ENCODE measurements around the gene ELP2. TPM values are rescaled to one million over a fixed set of nuclear protein-coding genes. Genes with fewer than 3 reads are reported as not detected.
"Not testable (repeated sequence)": the region's sequence is repeated elsewhere in the genome, so short reads cannot be mapped to it uniquely, and the experiment has no call there.

ELP2 gene
- total RNA-seq, 1 donor from 2014 or later = 71.9 TPM

DNA sequence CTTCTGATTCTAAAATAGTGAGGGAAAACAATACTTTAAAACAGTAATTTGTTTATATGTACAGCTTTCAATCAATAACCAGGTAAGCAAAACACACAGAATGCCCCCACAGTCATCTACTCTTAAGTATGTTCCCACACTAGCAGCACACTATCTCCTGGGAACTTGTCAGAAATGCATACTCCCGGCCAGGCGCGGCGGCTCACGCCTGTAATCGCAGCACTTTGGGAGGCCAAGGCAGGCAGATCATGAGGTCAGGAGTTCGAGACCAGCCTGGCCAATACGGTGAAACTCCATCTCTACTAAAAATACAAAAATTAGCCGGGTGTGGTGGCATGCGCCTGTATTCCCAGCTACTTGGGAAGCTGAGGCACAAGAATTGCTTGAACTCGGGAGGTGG, 12.9 kb upstream of the ELP2 start:
- intact Hi-C loops (cut with micrococcal nuclease) = not testable (repeated sequence)

DNA sequence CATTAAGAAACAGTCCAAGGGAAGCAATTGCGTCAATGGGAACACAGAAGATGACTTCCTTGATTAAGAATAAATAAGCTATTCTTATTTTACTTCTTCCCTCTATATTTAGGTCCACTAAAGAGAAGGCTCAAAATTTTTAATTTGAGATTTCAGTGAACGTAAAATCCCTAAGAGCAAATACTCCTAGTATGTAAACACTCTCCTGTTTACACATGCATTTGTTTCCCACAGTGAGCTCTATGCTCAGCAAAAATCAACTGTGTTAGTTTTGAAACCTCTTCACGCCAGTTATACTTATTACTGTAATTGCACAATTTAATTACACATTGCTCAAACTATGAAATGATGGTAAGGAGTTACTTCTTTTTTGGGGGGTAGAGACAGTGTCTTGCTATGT, 9.4 kb upstream of the ELP2 start:
- intact Hi-C loops (cut with micrococcal nuclease) = loop anchor here (10.0 kb wide), 1 partner anchor 105 kb away; no protein-coding TSS in a partner anchor

DNA sequence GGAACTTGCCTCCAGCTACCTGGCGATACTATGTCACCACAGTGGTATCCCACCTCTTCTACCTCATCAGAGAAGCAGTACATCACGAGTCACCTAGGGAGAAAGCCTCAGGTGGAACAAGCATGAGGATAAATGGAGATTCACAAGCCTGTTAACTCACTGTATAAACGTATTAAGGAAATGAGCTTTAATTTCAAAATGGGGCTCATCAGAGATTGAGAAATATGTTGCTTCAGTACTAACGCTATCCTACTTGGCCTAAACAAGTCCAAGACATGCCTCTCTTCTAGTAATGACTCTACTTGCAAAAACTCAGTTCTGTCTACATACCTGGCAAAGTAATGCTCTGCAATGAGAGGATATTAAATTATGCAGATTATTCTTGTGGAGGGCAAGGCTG, 4.9 kb upstream of the ELP2 start:
- intact Hi-C loops (cut with micrococcal nuclease) = loop anchor here (10.0 kb wide), 1 partner anchor 110 kb away; no protein-coding TSS in a partner anchor

DNA sequence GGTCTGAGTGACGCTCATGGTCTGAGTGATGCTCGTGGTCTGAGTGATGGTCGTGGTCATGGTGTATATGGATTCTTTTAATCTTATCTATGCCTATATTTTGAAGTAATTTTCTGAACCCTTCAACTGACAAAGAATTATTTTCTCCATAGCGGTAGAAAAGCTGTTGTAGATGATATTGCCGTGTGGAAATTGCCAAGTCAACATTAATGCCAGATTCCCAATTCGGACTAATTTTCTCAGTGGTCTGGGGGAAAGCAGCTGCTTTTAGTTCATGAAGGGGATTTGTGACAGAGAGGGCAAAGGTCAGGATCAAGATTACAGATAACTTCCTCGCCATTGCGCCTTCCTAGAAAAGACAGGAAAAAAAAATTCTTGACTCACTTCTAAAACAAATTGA, 3.0 kb upstream of the ELP2 start:
- intact Hi-C loops (cut with micrococcal nuclease) = loop anchor here (10.0 kb wide), 1 partner anchor 112 kb away; no protein-coding TSS in a partner anchor

DNA sequence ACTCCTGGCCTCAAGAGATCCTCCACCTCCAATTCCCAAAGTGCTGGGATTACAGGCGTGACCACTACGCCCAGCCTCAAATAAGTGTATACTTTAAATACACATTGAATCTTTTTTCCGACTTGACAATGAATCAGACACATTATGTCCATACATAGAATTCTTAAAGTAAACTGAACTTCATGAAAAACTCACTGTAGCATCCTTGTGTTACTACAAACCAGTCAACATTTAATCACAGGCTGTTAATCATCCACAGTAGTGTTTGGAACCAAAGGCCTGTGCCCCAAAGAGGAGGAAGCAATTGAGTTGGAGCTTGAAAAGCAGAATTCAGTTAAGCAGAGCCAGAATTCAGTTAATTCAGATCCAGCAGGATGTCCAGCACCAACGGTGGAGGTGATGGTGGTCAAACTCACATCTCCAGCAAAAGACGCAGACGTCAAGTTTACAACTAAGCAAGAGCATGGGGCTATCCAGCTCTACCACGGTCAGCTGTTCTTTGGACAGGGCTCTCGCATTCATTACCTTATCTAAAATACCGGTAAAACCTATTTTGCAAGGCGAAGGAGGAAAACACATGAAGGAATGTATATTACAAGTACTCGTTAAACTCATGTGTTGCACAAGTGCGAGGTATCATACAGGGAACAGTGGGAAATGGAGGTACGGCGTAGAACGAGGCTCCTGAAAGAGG, 1.7 kb upstream of the ELP2 start:
- intact Hi-C loops (cut with micrococcal nuclease) = loop anchor here (10.0 kb wide), 1 partner anchor 113 kb away; no protein-coding TSS in a partner anchor

DNA sequence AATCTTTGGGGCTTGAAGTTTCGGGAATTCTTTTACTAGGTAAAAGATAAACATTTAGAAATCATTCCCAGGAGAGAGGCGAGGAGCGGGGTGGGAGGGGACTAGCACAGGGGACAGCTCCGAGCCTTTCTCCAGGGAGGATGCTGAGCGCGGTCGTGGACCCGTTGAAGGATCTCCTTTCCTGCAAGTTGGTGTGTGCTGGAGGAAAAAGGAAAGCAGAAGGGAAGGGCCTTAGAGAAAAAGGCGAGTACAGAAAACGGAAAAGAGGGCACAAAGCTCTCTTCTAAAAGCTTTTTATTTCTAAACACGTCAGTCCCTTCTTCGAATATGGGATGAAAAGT, 1.2 kb upstream of the ELP2 start:
- intact Hi-C loops (cut with micrococcal nuclease) = loop anchor here (10.0 kb wide), 1 partner anchor 114 kb away; no protein-coding TSS in a partner anchor

DNA sequence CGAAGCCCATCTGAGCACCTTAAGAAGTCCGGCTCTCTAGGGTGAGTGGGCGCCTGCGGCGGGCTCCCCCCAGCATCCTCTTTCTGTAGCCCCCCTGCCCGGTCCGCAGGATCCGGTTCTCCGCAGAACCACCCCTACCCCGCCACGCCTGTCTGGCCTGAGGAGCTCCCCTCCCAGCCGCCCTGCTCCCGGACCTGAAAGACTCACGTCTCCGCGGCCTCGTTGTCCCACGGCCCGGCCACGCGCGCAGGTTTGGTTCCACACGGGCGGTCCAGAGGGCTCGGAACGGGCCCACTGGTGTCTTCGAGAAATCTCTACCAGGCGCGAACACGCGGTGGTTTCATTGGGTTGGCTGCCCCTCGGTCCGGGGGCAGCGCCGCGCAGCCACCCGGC, 796 bp upstream of the ELP2 start:
- intact Hi-C loops (cut with micrococcal nuclease) = loop anchor here (1.0 to 10.0 kb wide), 5 partner anchors 58 to 700 kb away; partner anchors contain the start of genes KIAA1328, MOCOS, RMP24 and RPRD1A

DNA sequence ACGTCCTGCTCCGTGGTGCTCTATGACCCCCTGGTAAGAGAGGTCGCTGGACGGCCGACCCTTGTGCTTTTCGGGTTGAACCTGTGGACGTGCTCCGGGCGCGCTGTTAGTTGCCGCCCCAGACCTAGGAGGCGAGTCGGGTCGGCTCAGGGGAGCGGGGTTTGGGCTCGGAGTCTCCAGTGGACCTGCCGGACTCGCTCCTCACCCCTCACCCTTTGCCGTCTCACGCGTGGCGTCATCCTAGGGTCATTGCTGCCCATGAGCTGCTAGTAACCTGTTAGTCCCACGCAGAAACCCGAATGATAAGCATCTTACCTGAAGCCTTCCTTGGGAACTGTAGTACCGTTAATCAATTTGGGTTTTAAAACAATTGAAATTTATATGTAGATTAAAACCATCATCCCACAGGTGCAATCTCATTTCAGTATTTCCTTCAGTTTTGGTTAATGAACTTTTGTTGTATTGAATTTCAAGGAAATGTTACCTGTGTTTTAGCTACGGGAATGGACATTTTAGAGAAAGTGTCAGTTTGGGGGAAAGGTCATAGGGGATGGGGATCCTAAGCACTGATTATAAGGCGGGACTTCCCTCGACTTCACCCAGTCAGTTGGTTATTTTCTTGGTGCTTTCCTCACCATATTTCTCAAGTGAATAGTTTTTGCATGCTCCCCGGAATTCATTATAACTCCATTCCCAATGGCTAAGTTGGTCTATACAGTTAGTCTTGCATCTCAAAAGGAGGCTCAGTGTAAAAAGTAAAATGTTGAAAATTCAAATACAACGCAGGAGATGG, 536 bp downstream of the ELP2 start:
- intact Hi-C loops (cut with micrococcal nuclease) = no loop called here

DNA sequence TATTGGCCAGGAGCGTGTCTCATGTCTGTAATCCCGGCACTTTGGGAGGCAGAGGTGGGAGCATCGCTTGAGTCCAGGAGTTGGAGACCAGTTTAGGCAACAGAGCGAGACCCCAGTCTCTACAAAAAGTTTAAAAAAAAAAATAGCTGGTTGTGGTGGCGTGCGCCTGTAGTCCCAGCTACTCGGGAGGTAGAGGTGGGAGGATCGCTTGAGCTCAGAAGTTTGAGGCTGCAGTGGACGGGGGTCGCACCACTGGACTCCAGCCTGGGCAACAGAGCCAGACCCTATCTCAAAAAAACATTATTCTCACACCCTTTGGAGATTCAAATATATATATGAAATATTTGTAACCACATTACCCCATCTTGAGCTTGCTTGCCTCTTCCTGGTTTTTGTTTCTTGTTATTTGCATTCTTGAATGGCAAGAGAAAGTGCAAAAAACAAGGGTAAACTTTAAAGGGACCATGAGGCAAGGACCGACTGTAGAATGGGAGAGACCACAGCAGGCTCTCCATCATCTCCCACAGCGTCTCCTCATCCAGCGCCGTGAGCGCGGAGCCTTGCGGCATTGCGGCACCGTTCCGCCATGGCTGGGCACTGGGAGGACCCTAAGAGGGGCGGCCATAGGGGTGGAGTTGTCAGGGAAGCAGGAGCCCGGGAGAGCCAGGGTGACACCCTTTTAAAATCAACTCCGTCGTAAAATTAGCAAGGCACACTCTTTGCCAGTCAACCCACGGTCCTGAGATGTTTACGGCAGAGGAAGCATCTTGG, 1.4 kb downstream of the ELP2 start:
- intact Hi-C loops (cut with micrococcal nuclease) = no loop called here

DNA sequence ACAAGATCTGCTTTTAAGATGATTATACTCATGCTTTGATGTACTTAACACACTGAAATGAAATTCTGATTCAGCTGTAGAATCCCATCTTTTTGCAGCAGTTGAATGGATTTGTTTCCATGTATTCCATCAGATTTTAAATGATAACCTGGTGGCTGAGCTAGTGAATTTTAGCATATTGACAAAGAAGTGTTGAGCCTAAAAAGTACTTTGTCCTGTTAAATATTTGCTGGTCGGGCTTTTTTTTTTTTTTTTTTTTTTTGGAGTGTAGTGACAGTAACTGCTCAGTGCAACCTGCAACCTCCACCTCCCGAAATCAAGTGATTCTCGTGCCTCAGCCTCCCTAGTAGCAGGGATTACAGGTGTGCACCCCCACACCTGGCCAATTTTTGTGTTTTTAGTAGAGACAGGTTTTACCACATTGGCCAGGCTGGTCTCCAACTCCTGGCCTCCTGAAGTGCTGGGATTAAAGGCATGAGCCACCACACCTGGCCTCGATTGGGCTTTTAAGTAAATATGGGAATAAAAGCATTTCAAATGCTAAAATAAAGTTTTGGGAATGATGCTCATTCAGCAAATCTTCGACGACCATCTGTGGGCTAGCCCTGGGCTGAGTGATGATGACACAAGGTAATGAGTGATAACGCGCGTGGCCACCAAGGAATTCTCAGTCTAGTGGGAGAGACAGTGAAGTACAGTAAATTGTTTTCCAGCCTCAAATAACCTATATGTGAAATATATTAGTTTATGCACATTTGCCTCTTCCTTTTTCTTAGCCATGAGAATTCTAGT, 2.2 kb downstream of the ELP2 start:
- intact Hi-C loops (cut with micrococcal nuclease) = no loop called here

DNA sequence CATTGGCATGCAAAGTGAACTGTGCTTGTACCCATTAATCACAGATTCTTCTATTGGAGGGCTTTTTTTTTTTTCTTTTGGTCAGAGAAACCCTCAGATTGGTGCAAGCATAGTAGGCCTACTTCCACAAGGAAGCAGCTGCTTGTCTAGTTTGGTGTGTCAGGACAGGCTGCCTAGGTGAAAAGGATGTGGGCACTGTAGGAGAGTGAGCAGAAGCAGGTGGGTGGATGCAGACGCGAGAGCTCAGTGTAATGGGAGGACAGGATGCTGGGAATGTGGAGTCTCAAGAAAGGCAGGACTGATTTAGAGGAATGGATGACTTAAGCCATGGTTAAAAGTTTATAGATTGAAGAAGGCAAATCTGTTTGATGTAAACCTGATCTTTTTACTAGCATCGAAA, 3.1 kb downstream of the ELP2 start:
- intact Hi-C loops (cut with micrococcal nuclease) = no loop called here

DNA sequence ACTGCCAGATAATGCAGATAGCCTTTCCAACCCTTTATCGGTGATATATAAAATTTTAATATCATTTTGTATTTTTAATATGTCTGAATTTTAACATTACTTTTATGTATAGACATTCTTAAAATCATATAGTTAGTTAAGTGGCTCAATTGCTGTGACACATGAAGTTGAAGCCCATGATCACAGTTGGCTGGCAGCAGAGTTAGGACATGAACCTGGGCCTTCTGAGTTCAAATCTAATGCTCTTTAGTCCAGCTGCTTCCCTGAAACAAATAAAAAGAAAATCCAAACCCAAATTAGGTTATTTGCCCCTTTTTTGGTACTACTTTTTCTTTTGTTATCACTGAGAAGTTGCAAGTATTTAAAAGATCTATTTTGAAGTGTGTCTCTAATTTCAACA, 5.6 kb downstream of the ELP2 start:
- intact Hi-C loops (cut with micrococcal nuclease) = no loop called here

DNA sequence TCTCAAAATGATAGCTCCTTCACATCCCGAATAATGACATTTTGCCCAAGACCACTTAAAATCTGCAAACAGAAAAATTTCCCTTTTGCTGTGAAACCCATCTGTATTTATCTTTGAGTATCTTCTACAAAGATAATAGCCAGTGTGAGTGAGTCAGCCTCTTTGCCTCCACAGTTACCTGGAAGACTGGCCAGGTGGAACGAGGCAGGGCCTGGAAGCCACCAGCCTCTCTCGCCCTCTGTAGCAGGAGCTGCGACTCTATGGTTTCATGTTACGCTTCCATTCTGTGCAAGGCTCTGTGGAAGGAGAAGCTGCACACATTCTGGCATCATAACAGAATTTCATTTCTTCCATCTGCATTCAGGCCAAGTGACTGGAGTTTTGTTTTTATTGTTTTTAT, 9.5 kb downstream of the ELP2 start:
- intact Hi-C loops (cut with micrococcal nuclease) = no loop called here

DNA sequence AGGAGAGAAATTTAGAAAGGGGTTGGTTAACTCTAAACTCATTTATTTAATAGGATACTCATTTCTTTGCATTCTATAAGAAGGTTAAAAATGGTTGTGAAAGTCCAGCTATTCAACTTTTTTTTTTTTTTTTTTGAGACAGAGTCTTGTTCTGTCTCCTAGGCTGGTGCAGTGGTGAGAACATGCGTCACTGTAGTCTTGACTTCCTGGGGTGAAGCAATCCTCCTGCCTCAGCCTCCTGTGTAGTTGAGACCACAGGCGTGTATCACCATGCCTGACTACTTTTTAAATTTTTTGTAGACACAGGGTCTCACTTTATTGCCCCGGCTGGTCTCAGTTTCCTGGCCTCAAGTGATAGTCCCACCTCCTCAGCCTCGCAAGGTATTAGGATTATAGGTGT, 11.9 kb downstream of the ELP2 start:
- intact Hi-C loops (cut with micrococcal nuclease) = no loop called here

DNA sequence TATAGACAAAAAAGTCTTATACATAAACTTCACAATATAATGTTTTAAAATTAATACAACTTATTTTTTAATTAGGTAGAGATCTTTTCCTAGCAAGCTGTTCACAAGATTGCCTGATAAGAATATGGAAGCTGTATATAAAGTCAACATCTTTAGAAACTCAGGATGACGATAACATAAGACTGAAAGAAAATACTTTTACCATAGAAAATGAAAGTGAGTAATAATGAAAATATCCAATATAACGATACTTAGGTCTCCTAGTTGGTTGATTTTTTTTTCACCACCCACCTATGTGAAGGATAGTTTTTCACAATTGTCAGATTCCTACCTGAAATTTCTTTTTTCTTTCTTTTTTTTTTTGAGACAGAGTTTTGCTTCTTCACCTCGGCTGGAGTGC, 13.1 kb downstream of the ELP2 start:
- intact Hi-C loops (cut with micrococcal nuclease) = no loop called here

DNA sequence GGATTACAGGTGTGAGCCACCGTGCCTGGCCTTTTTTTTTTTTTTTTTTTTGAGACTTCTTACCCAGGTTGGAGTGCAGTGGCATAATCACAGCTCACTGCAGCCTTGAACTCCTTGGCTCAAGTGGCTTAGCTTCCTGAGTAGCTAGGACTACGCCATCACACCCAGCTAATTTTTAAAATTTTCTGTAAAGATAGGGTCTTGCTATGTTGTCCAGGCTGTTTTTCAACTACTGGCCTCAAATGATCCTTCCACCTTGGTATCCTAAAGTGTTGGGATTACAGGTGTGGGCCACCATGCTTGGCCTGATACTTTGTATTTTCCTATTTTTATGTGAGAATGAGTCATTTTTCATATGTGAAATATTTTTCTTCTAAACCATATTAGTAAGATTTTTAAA, 13.7 kb downstream of the ELP2 start:
- intact Hi-C loops (cut with micrococcal nuclease) = no loop called here

DNA sequence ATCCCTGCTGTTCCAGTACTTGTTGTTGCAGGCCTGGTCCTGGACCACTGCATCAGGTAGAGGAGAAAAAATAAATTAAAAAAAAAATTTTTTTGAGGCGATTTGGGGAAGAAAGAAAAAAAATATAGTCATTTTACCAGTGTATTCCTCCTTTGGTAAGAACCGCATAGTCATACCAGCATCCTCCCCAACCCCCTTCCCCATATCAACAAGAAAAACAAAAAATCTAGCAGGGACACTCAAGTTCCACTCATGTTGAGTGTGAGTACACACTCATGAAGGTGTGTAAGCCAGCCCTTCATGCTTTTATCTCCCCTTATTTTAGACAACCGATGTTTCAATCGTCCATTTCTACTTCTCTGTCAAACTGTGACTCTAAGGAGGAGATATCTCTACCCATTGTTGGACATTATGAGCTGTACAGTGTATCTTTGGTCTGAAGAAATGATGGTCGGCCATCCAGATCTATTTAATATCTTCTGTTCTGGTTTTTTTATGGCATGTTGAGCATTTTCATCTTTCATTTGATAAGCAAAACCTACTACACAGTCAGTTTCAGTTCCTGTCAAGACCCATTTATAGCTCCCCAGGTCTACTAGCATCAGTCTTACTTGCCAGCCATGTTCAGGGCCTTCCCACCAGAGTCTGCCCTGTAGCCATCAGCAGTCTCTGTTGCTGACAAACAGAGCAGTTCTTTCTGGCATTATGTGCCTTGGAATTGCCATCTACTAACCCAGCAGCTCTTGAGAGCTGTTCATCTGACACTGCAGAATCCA, 20.0 kb downstream of the ELP2 start:
- intact Hi-C loops (cut with micrococcal nuclease) = no loop called here

DNA sequence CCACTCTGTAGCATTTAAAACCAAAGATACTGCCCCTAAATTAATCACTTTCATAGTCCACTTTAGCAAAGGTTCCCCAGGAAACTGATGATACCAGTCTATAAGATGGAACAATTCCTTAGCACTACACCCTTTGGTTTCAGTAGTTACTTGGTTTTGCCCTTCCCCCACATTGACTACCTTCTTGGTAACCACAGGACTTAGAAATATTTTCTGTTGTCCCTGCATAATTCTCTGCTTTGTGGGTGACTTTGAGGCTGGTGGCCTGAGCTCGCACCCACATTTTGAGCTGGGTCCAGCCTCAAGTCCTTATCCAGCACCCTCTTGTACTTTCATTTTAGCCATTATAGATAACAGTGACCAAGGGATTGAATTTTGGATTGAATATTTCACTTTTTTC, 23.1 kb downstream of the ELP2 start:
- intact Hi-C loops (cut with micrococcal nuclease) = no loop called here

DNA sequence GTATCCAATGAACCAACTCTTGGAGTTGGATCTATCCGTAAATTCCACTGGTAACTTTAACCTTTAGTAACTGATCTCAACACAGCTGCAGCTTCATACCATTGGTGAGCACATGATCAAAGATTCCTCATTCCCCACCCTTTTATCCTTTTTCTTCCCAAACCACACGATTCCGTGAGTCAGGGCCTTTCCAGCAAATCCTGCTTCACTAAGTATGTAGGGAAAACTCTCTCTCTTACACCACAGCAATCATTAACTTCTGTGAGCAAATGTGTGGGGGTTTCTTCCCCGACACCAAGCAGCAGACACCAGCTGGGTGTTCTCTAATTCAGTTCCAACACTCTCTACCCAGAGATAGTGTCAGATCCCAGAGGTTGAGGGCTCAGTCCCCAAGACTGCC, 23.5 kb downstream of the ELP2 start:
- intact Hi-C loops (cut with micrococcal nuclease) = no loop called here

DNA sequence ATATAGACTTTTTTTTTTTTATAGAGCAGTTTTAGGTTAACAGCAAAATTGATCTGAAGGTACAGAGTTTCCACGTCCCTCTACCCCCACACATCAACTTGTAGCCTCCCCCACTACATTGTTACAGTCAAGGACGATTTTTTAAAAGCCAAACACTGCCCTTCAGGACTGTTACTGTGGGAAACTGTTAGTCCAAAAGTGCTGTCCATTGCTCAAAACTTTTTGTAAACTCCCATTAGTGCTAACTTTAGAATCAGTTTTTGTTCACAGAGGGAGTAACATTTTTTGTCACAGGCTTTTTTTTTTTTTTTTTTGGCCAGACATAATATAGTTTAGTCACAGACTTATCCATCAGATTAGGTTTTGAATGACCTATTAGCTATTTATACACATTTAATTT, 24.1 kb downstream of the ELP2 start:
- intact Hi-C loops (cut with micrococcal nuclease) = no loop called here

Measured in T-helper 2 cell treated with Interferon-gamma antibody and Interleukin-4, amounts not matched to agents 100 ng/mL and 5 ng/mL, for 36 hours (primary cell).